Epithelial cell of esophagus (primary cell): Measurements from ENCODE around the gene ENG.

Experiments used
- DNase-seq: peaks from one replicate; pipeline ENCODE4 v3.0.0; 2010; ENCODE audit warnings: low read depth
- H3K4me3 ChIP-seq: 2 replicates; pipeline ENCODE4 v1.5.1; 2011; ENCODE audit warnings: mild to moderate bottlenecking, low read length, control low read depth
- TF ChIP-seq, protein P1 (sequence below): IDR thresholded peaks from 2 replicates; pipeline ENCODE4 v1.5.1; 2011; ENCODE audit warnings: low read depth, mild to moderate bottlenecking, low read length, control low read depth, inconsistent platforms; ENCODE audit not compliant: insufficient read depth; ENCODE audit errors: missing control alignments

ENG gene

DNA sequence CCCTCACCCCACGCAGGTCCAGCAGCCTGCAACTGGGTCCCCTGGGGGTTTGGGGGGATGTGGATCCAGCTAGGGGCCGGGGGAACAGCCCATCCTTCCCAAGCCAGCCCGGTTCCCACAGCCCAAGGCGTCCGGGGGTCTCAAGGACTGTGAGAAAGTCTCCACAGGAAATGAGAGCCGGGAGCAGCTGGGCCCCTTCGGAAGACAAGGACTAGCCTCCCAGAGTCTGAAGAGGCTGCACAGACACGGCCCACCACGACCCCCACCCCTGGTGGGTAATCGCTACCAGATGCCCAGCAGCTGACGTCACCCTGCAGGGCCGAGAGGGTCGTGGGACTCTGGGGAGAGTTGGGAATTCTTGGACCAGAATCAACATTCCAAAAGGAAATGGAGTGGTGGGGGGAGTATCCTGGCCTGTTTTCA lies 86.5 kb downstream of the ENG start:
- no peak for DNase-seq
- TF ChIP-seq, protein P1, sequence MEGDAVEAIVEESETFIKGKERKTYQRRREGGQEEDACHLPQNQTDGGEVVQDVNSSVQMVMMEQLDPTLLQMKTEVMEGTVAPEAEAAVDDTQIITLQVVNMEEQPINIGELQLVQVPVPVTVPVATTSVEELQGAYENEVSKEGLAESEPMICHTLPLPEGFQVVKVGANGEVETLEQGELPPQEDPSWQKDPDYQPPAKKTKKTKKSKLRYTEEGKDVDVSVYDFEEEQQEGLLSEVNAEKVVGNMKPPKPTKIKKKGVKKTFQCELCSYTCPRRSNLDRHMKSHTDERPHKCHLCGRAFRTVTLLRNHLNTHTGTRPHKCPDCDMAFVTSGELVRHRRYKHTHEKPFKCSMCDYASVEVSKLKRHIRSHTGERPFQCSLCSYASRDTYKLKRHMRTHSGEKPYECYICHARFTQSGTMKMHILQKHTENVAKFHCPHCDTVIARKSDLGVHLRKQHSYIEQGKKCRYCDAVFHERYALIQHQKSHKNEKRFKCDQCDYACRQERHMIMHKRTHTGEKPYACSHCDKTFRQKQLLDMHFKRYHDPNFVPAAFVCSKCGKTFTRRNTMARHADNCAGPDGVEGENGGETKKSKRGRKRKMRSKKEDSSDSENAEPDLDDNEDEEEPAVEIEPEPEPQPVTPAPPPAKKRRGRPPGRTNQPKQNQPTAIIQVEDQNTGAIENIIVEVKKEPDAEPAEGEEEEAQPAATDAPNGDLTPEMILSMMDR, result no peak
- no peak overlapping the region for H3K4me3 ChIP-seq

DNA sequence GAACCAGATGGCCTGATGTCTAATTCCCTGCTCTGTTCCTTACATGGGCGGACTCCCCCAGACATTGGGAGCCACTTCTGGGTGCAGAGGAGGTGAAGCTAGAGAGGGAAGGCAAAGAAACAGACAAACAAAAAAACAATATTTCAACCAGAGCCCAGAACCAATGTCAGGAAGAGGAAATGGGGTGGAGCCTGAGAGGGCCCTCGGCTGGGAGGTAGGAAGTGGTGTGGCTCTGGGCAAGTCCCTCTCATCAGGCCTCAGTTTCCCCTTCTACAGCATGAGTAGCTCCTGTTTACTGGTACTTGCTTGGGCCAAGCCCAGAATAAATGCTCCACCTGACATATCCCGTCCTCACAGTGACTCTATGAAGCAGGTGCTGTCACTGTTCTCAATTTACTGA lies 87.0 kb downstream of the ENG start:
- TF ChIP-seq, protein P1, result no peak
- no peak overlapping the region for H3K4me3 ChIP-seq
- no peak for DNase-seq

DNA sequence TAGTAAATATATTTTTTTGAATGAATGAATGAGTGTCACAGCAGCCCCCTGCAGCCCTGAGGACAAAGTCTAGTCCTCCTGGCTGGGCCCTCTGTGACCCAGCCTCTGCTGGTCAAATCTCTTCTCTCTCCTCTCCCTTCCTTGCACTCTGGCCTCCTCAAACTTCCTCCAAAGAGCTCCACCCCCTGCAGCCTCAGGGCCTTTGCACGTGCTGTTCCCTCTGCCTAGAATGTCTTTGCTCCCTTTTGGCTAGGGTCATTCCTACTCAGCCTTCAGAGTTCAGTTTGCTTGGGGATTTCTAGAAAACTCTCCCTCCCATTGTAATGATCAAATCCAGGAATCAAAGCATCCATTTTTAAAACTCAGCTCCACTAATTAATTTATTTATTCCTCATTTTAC lies 89.0 kb downstream of the ENG start:
- TF ChIP-seq, protein P1, result no peak
- no peak for DNase-seq
- no peak overlapping the region for H3K4me3 ChIP-seq
